ENCODE data around the gene SLC37A1.

DNA sequence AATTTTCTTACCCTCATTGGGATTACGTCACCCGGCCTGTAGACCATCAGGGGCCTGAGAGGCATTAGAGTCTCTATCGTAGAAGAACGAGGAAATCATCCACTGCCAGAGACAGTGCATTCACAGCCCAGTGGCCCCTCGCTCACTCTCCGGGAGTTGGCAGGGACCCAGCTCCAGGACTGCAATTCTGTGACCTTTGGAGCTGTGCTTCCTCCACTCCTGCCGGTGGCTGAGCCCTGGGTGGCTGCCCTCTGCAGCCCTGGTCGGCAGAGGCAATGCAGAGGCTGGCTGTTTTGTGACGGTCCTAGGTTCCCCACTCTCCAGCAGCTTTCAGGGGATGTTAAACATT lies 12.7 kb downstream of the SLC37A1 start:
- TF ChIP-seq, protein P1, sequence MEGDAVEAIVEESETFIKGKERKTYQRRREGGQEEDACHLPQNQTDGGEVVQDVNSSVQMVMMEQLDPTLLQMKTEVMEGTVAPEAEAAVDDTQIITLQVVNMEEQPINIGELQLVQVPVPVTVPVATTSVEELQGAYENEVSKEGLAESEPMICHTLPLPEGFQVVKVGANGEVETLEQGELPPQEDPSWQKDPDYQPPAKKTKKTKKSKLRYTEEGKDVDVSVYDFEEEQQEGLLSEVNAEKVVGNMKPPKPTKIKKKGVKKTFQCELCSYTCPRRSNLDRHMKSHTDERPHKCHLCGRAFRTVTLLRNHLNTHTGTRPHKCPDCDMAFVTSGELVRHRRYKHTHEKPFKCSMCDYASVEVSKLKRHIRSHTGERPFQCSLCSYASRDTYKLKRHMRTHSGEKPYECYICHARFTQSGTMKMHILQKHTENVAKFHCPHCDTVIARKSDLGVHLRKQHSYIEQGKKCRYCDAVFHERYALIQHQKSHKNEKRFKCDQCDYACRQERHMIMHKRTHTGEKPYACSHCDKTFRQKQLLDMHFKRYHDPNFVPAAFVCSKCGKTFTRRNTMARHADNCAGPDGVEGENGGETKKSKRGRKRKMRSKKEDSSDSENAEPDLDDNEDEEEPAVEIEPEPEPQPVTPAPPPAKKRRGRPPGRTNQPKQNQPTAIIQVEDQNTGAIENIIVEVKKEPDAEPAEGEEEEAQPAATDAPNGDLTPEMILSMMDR (IDR thresholded peaks at IDR 0.05; ENCODE audit: insufficient read depth, low read length, poor library complexity, severe bottlenecking) = no peak
- TF ChIP-seq EZH2phosphoT487 (conservative IDR thresholded peaks at IDR 0.05; ENCODE audit: low read length) = no peak
